ENCODE data around the gene PRXL2A.

DNA sequence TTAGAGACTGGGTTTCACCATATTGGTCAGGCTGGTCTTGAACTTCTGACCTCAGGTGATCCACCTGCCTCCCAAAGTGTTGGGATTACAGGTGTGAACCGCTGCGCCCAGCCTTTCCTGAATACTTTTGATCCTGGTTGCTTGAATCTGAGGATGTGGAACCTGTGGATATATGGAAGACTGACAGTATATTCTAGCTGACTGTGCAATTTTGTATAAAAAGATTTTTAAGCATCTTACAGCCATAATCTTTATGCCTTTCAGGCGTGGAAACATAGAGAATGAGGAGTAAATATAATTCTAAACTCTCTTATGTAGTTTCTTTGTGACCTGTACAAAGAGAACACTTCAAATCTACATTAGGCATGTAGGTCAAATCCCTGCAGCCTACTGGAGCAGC is 61.9 kb downstream of the PRXL2A start:
- TF ChIP-seq CTCF (IDR thresholded peaks at IDR 0.05) (no peak), POLR2A (IDR thresholded peaks at IDR 0.05) (no peak)

Data from lower leg skin (tissue), 3 donors.